HEK293 (cell line): ENCODE results near the gene HSPB2.

Experiments
- BCL11A ChIP-seq: fragments of 450-650 bp; formaldehyde crosslinking; IDR thresholded peaks from 2 replicates; pipeline ENCODE4 v1.5.1; 2016; ENCODE audit warnings: low read depth, missing biosample characterization, missing genetic modification characterization
- BCL6B ChIP-seq: fragments of 450-650 bp; formaldehyde crosslinking; IDR thresholded peaks from 2 replicates; pipeline ENCODE4 v1.5.1; 2017; ENCODE audit warnings: missing biosample characterization, missing genetic modification characterization
- CTCF ChIP-seq: fragments of 450-650 bp; formaldehyde crosslinking; IDR thresholded peaks from 2 replicates; pipeline ENCODE4 v1.5.1; 2016; ENCODE audit warnings: missing biosample characterization, missing genetic modification characterization
- KLF10 ChIP-seq: fragments of 450-650 bp; IDR thresholded peaks from 2 replicates; pipeline ENCODE4 v1.5.1; 2018; ENCODE audit warnings: missing biosample characterization, mild to moderate bottlenecking, missing genetic modification characterization
- MEIS1 ChIP-seq: sonication (generic); formaldehyde crosslinking; IDR thresholded peaks from 2 replicates; pipeline ENCODE4 v1.8.1; 2022; ENCODE audit warnings: missing genetic modification reagents, mild to moderate bottlenecking, borderline replicate concordance
- MZF1 ChIP-seq: fragments of 450-650 bp; formaldehyde crosslinking; IDR thresholded peaks from 2 replicates; pipeline ENCODE4 v1.5.1; 2017; ENCODE audit warnings: missing biosample characterization, missing genetic modification characterization, borderline replicate concordance
- OSR2 ChIP-seq: fragments of 450-650 bp; formaldehyde crosslinking; IDR thresholded peaks from 2 replicates; pipeline ENCODE4 v1.5.1; 2016; ENCODE audit warnings: missing biosample characterization, missing genetic modification characterization
- PRDM2 ChIP-seq: fragments of 450-650 bp; formaldehyde crosslinking; IDR thresholded peaks from 2 replicates; pipeline ENCODE4 v1.5.1; 2016; ENCODE audit warnings: missing biosample characterization, missing genetic modification characterization, borderline replicate concordance
- SP3 ChIP-seq: fragments of 450-650 bp; formaldehyde crosslinking; IDR thresholded peaks from 2 replicates; pipeline ENCODE4 v1.5.1; 2016; ENCODE audit warnings: missing biosample characterization, missing genetic modification characterization
- YY1 ChIP-seq: fragments of 450-650 bp; formaldehyde crosslinking; IDR thresholded peaks from 2 replicates; pipeline ENCODE4 v1.5.1; 2018; ENCODE audit warnings: missing biosample characterization, missing genetic modification characterization
- ZBTB6 ChIP-seq: fragments of 450-650 bp; formaldehyde crosslinking; IDR thresholded peaks from 2 replicates; pipeline ENCODE4 v1.5.1; 2017; ENCODE audit warnings: missing biosample characterization, missing genetic modification characterization
- ZFP3 ChIP-seq: fragments of 450-650 bp; formaldehyde crosslinking; IDR thresholded peaks from 2 replicates; pipeline ENCODE4 v1.5.1; 2016; ENCODE audit warnings: low read depth, missing biosample characterization, missing genetic modification characterization
- ZNF184 ChIP-seq: fragments of 450-650 bp; IDR thresholded peaks from 2 replicates; pipeline ENCODE4 v1.5.1; 2018; ENCODE audit warnings: missing biosample characterization, mild to moderate bottlenecking, missing genetic modification characterization
- ZNF24 ChIP-seq: fragments of 450-650 bp; formaldehyde crosslinking; IDR thresholded peaks from 2 replicates; pipeline ENCODE4 v1.5.1; 2016; ENCODE audit warnings: missing biosample characterization, missing genetic modification characterization
- ZNF311 ChIP-seq: fragments of 450-650 bp; formaldehyde crosslinking; IDR thresholded peaks from 2 replicates; pipeline ENCODE4 v1.5.1; 2017; ENCODE audit warnings: missing biosample characterization, missing genetic modification characterization, borderline replicate concordance
- ZNF362 ChIP-seq: fragments of 450-650 bp; formaldehyde crosslinking; IDR thresholded peaks from 2 replicates; pipeline ENCODE4 v1.5.1; 2016; ENCODE audit warnings: missing biosample characterization, missing genetic modification characterization
- ZNF433 ChIP-seq: fragments of 450-650 bp; formaldehyde crosslinking; IDR thresholded peaks from 2 replicates; pipeline ENCODE4 v1.5.1; 2016; ENCODE audit warnings: missing biosample characterization, missing genetic modification characterization, low read depth
- ZNF544 ChIP-seq: fragments of 450-650 bp; formaldehyde crosslinking; IDR thresholded peaks from 2 replicates; pipeline ENCODE4 v1.5.0; 2017; ENCODE audit warnings: missing biosample characterization, missing genetic modification characterization
- ZNF561 ChIP-seq: fragments of 450-650 bp; IDR thresholded peaks from 2 replicates; pipeline ENCODE4 v1.5.1; 2018; ENCODE audit warnings: missing biosample characterization, missing genetic modification characterization, borderline replicate concordance
- ZNF580 ChIP-seq: fragments of 450-650 bp; formaldehyde crosslinking; IDR thresholded peaks from 2 replicates; pipeline ENCODE4 v1.5.1; 2016; ENCODE audit warnings: missing biosample characterization, missing genetic modification characterization
- ZNF658 ChIP-seq: fragments of 450-650 bp; formaldehyde crosslinking; IDR thresholded peaks from 2 replicates; pipeline ENCODE4; 2016; ENCODE audit warnings: missing biosample characterization, missing genetic modification characterization

Gene HSPB2

GRCh38 chr11:111878849-111879636 is 33.5 kb upstream of the HSPB2 start, which contains the start of the genes CFAP68 and FDXACB1 (continued):
- no peak for TF ChIP-seq ZNF433 (tag by site-specific recombination)
- peak; percentile 85 for TF ChIP-seq SP3 (tag by site-specific recombination)
- TF ChIP-seq ZBTB6 (tag by site-specific recombination) = peak; percentile 86
- no peak for TF ChIP-seq KLF10
- TF ChIP-seq OSR2 (tag by site-specific recombination) = no peak
- no peak for TF ChIP-seq ZNF658 (tag by site-specific recombination)
- TF ChIP-seq ZNF24 (tag by site-specific recombination) = peak; percentile 67
- TF ChIP-seq YY1 (tag by site-specific recombination) = peak; percentile 76; the same call in 1 of the 2 replicates
- no peak for TF ChIP-seq ZFP3 (tag by site-specific recombination)
- TF ChIP-seq ZNF362 (tag by site-specific recombination) = 0 out of 2 replicates have a peak, but pooled peaks have one; percentile 16
- no peak for TF ChIP-seq ZNF580 (tag by site-specific recombination)
- no peak; the same call in 1 of the 2 replicates for TF ChIP-seq ZNF561 (tag by site-specific recombination)
- no peak for TF ChIP-seq ZNF184 (tag by site-specific recombination)
- no peak for TF ChIP-seq ZNF544 (tag by site-specific recombination)
- TF ChIP-seq BCL6B (tag by site-specific recombination) = no peak
- TF ChIP-seq CTCF (tag by site-specific recombination) = peak; percentile 94
- TF ChIP-seq MZF1 (tag by site-specific recombination) = no peak
- TF ChIP-seq PRDM2 (tag by site-specific recombination) = no peak
- no peak for TF ChIP-seq BCL11A (tag by site-specific recombination)
- TF ChIP-seq ZNF311 (tag by site-specific recombination) = no peak
- TF ChIP-seq MEIS1 (CRISPR knock-in tag) = no peak
- TF ChIP-seq, all 188 proteins: peak for 55
